ENCODE measurements around the gene MXI1. TPM values are rescaled to one million over a fixed set of nuclear protein-coding genes. Genes with fewer than 3 reads are reported as not detected.
"Not testable (repeated sequence)": the region's sequence is repeated elsewhere in the genome, so short reads cannot be mapped to it uniquely, and the experiment has no call there.

MXI1 gene
- total RNA-seq, 4 donors from 2014 or later = 27.4 to 52.9 (median 51.6) TPM

GRCh38 chr10:110181451-110181850 is 26.0 kb upstream of the MXI1 start:
- Histone ChIP-seq H3K36me3 (no peaks in the 10 kb centered on the region), H3K27me3 (no peaks in the 10 kb centered on the region), H3K9me3 (no peaks in the 10 kb centered on the region), H3K27ac (no peak overlapping the region), H3K4me1 (no peaks in the 10 kb centered on the region), H3K4me3 (no peak overlapping the region)
- no peak for DNase-seq
- TF ChIP-seq CTCF (IDR thresholded peaks at IDR 0.05) (no peak), POLR2A (IDR thresholded peaks at IDR 0.05) (no peak)
- intact Hi-C loops (cut with DNase I; ENCODE audit: low total_unique reads) = no loop called here

GRCh38 chr10:110181911-110182310 is 25.5 kb upstream of the MXI1 start:
- intact Hi-C loops (cut with DNase I; ENCODE audit: low total_unique reads) = no loop called here
- no peak overlapping the region for H3K4me3 ChIP-seq
- H3K27ac ChIP-seq = no peak overlapping the region
- no peaks in the 10 kb centered on the region for H3K9me3 ChIP-seq
- no peaks in the 10 kb centered on the region for H3K4me1 ChIP-seq
- TF ChIP-seq CTCF (IDR thresholded peaks at IDR 0.05) (no peak), POLR2A (IDR thresholded peaks at IDR 0.05) (no peak)
- DNase-seq = no peak
- H3K27me3 ChIP-seq = no peaks in the 10 kb centered on the region
- no peaks in the 10 kb centered on the region for H3K36me3 ChIP-seq

GRCh38 chr10:110184398-110184797 is 23.0 kb upstream of the MXI1 start:
- intact Hi-C loops (cut with DNase I; ENCODE audit: low total_unique reads) = no loop called here
- H3K4me1 ChIP-seq = no peaks in the 10 kb centered on the region
- no peak for DNase-seq
- TF ChIP-seq CTCF (IDR thresholded peaks at IDR 0.05) (no peak), POLR2A (IDR thresholded peaks at IDR 0.05) (no peak)
- H3K36me3 ChIP-seq = no peaks in the 10 kb centered on the region
- H3K9me3 ChIP-seq = no peaks in the 10 kb centered on the region
- no peaks in the 10 kb centered on the region for H3K27me3 ChIP-seq
- no peak overlapping the region for H3K4me3 ChIP-seq
- H3K27ac ChIP-seq = no peak overlapping the region

- H3K36me3 ChIP-seq; DNase-seq; H3K4me3 ChIP-seq; intact Hi-C loops (cut with DNase I; ENCODE audit: low total_unique reads); H3K4me1 ChIP-seq; H3K27ac ChIP-seq; H3K27me3 ChIP-seq; H3K9me3 ChIP-seq: not testable (repeated sequence)
These were observed 21.7 kb upstream of the MXI1 start for GRCh38 chr10:110185646-110186182.

GRCh38 chr10:110190170-110190569 is 17.2 kb upstream of the MXI1 start:
- no peak for DNase-seq
- Histone ChIP-seq H3K27ac (no peak overlapping the region), H3K4me1 (no peaks in the 10 kb centered on the region), H3K9me3 (no peaks in the 10 kb centered on the region), H3K36me3 (no peaks in the 10 kb centered on the region), H3K27me3 (no peaks in the 10 kb centered on the region), H3K4me3 (no peak overlapping the region)
- intact Hi-C loops (cut with DNase I; ENCODE audit: low total_unique reads) = no loop called here
- TF ChIP-seq POLR2A (IDR thresholded peaks at IDR 0.05) (no peak), CTCF (IDR thresholded peaks at IDR 0.05) (no peak)

GRCh38 chr10:110192552-110192951 is 14.9 kb upstream of the MXI1 start:
- Histone ChIP-seq H3K9me3 (no peaks in the 10 kb centered on the region), H3K4me1 (no peaks in the 10 kb centered on the region), H3K27me3 (no peaks in the 10 kb centered on the region), H3K36me3 (no peaks in the 10 kb centered on the region), H3K4me3 (no peak overlapping the region), H3K27ac (no peak overlapping the region)
- DNase-seq = no peak
- TF ChIP-seq POLR2A (IDR thresholded peaks at IDR 0.05) (no peak), CTCF (IDR thresholded peaks at IDR 0.05) (no peak)
- intact Hi-C loops (cut with DNase I; ENCODE audit: low total_unique reads) = no loop called here

Measured in uterus (tissue), 4 donors.